PFSK-1 (cell line): ENCODE data around the gene BAG2.

Source experiments
- FOXP2 ChIP-seq: optimal IDR thresholded peaks from 2 replicates; pipeline ENCODE3; 2011; ENCODE audit warnings: borderline replicate concordance, control low read depth, inconsistent platforms; ENCODE audit not compliant: insufficient read depth; ENCODE audit errors: extremely low read length, extremely low read depth
- POLR2AphosphoS5 ChIP-seq: IDR thresholded peaks from 2 replicates; pipeline ENCODE4 v1.6.1; 2012; ENCODE audit warnings: low read depth, mild to moderate bottlenecking, control low read depth, low read length, moderate library complexity
- SIN3A ChIP-seq: IDR thresholded peaks from 2 replicates; pipeline ENCODE4 v1.6.1; 2012; ENCODE audit warnings: mild to moderate bottlenecking, low read length, moderate library complexity, borderline replicate concordance; ENCODE audit not compliant: insufficient read depth
- TAF1 ChIP-seq: IDR thresholded peaks from 2 replicates; pipeline ENCODE4 v1.6.1; 2012; ENCODE audit warnings: low read length, control low read depth, borderline replicate concordance; ENCODE audit not compliant: insufficient read depth
- TF ChIP-seq, protein P1 (sequence below), 2 experiments: IDR thresholded peaks; 2 replicates each; pipeline versions ENCODE4 v1.6.1 to v1.8.0; 2011 to 2012; ENCODE audit warnings: low read depth in 2 of 2, low read length in 2 of 2, control low read depth in 1 of 2, inconsistent platforms in 1 of 2, mild to moderate bottlenecking in 1 of 2, moderate library complexity in 1 of 2; ENCODE audit not compliant: insufficient read depth in 1 of 2

The BAG2 gene

DNA sequence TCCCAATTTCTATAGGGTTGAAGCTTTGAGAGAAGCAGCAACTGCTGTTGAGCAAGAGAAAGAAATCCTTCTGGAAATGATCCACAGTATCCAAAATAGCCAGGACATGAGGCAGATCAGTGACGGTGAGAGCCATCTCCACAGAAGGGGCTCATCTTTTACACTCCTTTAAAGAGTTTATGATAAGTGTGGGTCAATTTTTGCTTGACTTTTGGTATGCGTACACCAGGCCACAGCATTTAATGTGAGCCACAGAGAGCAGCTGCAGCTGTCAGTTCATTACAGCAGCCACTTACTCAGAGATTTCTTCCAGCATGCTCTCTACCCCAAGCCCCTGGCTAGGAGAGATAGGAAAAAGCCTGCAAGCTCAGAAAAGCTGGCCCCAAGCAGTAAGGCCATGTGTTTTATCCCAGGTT, 9.9 kb downstream of the BAG2 start:
- TF ChIP-seq FOXP2 (no peak), TAF1 (no peak), SIN3A (no peak), POLR2AphosphoS5 (no peak)
- TF ChIP-seq, protein P1, sequence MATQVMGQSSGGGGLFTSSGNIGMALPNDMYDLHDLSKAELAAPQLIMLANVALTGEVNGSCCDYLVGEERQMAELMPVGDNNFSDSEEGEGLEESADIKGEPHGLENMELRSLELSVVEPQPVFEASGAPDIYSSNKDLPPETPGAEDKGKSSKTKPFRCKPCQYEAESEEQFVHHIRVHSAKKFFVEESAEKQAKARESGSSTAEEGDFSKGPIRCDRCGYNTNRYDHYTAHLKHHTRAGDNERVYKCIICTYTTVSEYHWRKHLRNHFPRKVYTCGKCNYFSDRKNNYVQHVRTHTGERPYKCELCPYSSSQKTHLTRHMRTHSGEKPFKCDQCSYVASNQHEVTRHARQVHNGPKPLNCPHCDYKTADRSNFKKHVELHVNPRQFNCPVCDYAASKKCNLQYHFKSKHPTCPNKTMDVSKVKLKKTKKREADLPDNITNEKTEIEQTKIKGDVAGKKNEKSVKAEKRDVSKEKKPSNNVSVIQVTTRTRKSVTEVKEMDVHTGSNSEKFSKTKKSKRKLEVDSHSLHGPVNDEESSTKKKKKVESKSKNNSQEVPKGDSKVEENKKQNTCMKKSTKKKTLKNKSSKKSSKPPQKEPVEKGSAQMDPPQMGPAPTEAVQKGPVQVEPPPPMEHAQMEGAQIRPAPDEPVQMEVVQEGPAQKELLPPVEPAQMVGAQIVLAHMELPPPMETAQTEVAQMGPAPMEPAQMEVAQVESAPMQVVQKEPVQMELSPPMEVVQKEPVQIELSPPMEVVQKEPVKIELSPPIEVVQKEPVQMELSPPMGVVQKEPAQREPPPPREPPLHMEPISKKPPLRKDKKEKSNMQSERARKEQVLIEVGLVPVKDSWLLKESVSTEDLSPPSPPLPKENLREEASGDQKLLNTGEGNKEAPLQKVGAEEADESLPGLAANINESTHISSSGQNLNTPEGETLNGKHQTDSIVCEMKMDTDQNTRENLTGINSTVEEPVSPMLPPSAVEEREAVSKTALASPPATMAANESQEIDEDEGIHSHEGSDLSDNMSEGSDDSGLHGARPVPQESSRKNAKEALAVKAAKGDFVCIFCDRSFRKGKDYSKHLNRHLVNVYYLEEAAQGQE (IDR thresholded peaks at IDR 0.05; ENCODE audit: insufficient read depth in 1 of 2, low read depth in 2 of 2, low read length in 2 of 2) = no peak

DNA sequence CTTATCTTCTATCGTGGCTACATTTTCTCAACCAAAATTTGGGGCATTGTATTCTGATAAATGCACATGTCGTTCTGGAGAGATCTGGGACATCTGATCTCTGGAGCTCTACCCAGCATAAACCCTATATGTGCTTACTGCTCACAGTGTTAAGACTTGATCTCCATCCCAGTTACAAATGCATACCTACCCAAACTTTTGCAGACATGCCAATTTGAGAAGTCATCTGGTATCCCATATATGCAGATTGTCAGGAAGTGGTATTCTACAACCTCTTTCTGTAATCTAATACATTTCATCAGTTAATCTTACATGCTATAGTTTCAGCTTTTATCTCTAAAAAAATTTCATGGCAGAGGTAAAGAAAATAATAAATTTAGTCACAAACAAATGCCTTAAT, 11.2 kb downstream of the BAG2 start:
- TF ChIP-seq TAF1 (no peak), POLR2AphosphoS5 (no peak), SIN3A (no peak), FOXP2 (no peak)
- TF ChIP-seq, protein P1 (IDR thresholded peaks at IDR 0.05; ENCODE audit: insufficient read depth in 1 of 2, low read depth in 2 of 2, low read length in 2 of 2) = no peak

DNA sequence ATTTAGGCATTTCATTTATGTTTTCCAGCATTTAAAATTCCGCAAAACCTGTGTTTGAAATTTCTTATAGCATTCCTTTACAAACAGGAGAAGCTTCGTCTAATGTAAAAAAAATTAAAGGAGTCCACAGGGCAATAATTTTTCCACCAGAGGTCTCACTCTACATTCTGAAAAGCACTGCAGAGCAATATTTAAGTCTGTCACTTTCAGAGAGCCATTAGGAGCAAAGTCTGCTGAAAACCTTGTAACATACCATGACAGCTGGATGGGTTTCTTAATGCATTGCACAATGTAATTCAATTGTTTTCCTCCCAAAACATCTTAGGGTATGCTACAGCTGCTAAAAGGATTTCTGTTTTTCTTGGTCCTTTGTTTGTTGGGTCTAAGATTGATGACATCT, 18.0 kb downstream of the BAG2 start:
- no peak for TF ChIP-seq SIN3A
- TF ChIP-seq FOXP2 = no peak
- no peak for TF ChIP-seq POLR2AphosphoS5
- TF ChIP-seq, protein P1 (IDR thresholded peaks at IDR 0.05; ENCODE audit: insufficient read depth in 1 of 2, low read depth in 2 of 2, low read length in 2 of 2) = no peak
- no peak for TF ChIP-seq TAF1

DNA sequence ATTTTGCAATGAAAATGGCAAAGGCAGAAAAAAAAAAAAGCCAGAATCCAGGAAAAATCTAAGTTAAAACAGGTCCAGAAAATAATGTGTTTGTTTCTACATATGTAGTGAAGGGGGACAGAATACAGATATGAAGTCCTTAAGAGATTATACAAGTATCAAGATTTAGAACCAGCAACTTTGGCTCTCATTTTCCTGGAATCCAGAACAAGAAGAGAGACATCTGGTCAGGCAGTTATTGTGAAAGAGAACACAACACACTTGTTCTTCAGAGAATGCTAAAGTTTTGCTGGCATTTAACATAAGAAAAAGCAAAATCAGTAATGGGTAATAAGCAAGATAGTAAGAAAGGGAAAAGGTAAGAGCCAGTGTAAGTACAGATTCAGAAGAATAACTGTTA, 21.1 kb downstream of the BAG2 start:
- TF ChIP-seq POLR2AphosphoS5 = no peak

DNA sequence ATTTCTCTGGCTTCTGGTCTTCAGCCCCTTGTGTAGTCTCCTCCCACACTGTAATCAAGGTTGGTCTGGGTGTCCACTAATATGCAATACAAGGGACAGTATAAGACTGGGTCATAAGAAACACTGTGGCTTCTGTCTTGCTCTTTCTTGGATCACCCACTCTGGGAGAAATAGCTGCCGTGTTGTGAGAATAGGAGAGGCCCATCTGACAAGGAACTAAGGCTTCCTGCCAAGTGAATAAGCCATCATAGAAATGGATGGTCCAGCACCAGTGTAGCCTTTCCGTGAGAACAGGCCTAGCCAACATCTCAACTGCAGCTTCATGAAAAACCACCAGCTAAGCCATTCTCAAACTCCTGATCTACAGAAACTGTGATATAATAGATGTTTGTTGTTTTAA, 23.3 kb downstream of the BAG2 start:
- TF ChIP-seq FOXP2 = no peak
- TF ChIP-seq, protein P1 (IDR thresholded peaks at IDR 0.05; ENCODE audit: insufficient read depth in 1 of 2, low read depth in 2 of 2, low read length in 2 of 2) = no peak
- no peak for TF ChIP-seq POLR2AphosphoS5
- no peak for TF ChIP-seq SIN3A
- TF ChIP-seq TAF1 = no peak
